ENCODE data around the gene NOP10. TPM values are rescaled to one million over a fixed set of nuclear protein-coding genes. Genes with fewer than 3 reads are reported as not detected.

Gene NOP10
- total RNA-seq, 1 donor from 2014 or later, result 191 TPM

DNA sequence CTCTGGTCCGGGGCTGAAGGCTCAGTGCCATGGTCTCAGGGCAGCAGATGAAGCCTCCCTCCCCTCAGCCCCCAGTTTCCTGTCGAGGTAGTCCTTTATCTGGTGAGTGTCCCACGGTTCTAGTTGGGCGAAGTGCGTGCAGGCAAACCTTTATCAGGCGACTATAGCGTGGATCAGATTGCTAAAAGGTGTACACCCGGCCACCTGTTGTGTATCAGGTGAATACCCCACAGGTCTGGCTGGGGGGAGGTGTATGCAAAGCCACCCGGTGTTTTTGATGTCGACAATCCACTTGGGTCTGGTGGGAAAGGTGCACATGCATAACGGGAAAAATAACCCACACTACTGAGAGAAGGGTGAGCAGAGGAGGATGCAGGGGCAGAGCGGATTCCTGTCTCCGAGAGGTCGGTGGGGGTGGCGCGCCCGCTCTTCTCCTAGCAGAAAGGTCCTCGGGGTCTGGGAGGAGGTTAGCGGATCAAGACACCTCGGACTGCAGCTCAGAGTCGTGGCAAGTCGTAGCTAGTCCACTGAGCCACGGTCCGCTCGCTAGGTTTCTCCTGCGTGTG is 5.9 kb downstream of the NOP10 start:
- Mint-ChIP-seq H3K36me3 (ENCODE audit: low read depth, unreplicated experiment) (peaks cover 14% of the 10 kb centered on the region), H3K9me3 (ENCODE audit: unreplicated experiment) (no peaks in the 10 kb centered on the region), H3K27me3 (ENCODE audit: unreplicated experiment) (peaks cover 5% of the 10 kb centered on the region), H3K4me1 (ENCODE audit: unreplicated experiment) (peaks cover 16% of the 10 kb centered on the region), H3K27ac (ENCODE audit: unreplicated experiment) (peak overlapping the region; percentile 70), H3K4me3 (ENCODE audit: unreplicated experiment) (peak overlapping the region; percentile 96)
- peak; percentile 24 for DNase-seq (ENCODE audit: low spot score)
- TF ChIP-seq, protein P1, sequence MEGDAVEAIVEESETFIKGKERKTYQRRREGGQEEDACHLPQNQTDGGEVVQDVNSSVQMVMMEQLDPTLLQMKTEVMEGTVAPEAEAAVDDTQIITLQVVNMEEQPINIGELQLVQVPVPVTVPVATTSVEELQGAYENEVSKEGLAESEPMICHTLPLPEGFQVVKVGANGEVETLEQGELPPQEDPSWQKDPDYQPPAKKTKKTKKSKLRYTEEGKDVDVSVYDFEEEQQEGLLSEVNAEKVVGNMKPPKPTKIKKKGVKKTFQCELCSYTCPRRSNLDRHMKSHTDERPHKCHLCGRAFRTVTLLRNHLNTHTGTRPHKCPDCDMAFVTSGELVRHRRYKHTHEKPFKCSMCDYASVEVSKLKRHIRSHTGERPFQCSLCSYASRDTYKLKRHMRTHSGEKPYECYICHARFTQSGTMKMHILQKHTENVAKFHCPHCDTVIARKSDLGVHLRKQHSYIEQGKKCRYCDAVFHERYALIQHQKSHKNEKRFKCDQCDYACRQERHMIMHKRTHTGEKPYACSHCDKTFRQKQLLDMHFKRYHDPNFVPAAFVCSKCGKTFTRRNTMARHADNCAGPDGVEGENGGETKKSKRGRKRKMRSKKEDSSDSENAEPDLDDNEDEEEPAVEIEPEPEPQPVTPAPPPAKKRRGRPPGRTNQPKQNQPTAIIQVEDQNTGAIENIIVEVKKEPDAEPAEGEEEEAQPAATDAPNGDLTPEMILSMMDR (IDR thresholded peaks at IDR 0.05; ENCODE audit: unreplicated experiment), result no peak

DNA sequence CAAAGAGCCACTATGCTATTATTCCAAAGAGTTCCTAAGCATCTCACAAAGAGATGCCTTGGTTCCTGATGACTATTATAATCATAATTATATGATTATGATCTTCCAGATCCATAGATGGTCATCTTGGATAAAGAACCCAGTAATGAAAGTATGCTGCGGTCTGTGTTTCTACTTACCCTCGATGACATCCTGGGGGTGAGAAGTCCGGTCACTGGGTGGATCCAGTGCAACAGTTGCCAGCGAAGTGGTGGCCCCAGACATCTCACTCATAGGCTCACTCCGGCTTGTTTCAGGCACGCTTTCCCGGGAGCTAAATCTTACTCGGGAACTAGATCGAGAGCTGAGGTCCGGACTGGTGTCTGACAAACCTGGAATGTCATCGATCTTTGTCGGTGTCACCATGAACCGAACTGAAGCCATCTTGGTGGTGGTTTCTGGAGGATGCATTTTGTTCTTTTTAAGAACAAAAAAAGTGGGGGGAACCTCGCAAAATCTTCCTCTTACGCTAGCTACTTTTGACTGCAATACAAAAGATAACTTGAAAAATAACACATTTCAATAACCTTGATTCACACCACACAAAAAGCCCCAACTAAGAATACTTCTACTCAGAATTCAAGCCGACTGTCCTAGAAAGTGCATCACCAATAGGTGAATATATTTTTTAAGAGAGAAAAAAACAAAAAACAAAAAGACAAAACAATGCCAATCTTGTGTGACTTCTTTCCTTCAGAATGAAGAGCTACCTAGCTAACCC is 6.5 kb downstream of the NOP10 start:
- H3K36me3 Mint-ChIP-seq (ENCODE audit: low read depth, unreplicated experiment), result peaks cover 7% of the 10 kb centered on the region
- H3K27me3 Mint-ChIP-seq (ENCODE audit: unreplicated experiment), result peaks cover 1% of the 10 kb centered on the region

DNA sequence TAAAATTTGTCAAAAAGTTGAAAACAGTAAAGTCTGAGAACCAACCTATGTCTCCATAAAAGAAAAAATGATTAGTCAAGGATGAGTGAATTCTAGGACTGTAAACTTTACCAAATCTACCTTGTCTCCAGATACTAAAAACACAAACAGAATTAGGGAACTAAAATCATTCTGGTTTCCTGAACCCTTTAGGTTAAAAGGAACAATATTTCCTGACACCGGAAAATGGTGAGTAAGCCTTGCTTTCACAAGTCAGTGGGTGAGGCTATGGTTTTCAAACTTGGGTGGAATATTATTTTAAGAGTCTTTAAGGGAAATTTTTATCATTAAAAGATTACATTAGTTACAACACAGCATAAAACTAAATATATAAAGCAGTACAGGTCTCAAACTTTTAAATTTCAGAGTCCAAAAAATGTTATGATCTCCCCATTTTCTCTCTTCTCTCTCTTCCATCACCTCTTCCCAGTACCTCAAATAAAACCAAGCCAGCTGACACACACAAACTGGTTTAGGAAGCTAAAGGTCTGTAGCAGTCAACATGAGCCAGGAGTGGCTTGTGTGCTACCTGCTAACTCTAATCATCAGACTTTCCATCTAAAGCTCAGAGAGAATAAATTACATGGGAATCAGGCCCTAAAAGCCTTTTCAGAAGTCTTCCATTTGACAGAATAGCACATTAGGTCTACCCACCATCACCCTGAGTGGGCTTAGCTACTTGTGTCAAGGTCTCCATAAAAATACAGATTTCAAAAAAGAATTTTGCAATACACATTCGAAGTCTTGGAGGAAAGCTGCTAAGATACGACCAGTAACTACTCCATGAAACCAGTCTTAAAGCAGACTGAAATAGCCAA is 7.5 kb downstream of the NOP10 start:
- Mint-ChIP-seq H3K9me3 (ENCODE audit: unreplicated experiment) (no peaks in the 10 kb centered on the region), H3K27ac (ENCODE audit: unreplicated experiment) (no peak overlapping the region), H3K27me3 (ENCODE audit: unreplicated experiment) (peaks cover 1% of the 10 kb centered on the region), H3K36me3 (ENCODE audit: low read depth, unreplicated experiment) (peaks cover 4% of the 10 kb centered on the region), H3K4me1 (ENCODE audit: unreplicated experiment) (peaks cover 7% of the 10 kb centered on the region), H3K4me3 (ENCODE audit: unreplicated experiment) (no peak overlapping the region)
- DNase-seq (ENCODE audit: low spot score), result no peak
- TF ChIP-seq, protein P1 (IDR thresholded peaks at IDR 0.05; ENCODE audit: unreplicated experiment), result no peak

More for the DNA sequence above, 6.5 kb downstream of the NOP10 start:
- Mint-ChIP-seq H3K27ac (ENCODE audit: unreplicated experiment) (peak overlapping the region; percentile 70), H3K9me3 (ENCODE audit: unreplicated experiment) (no peaks in the 10 kb centered on the region), H3K4me3 (ENCODE audit: unreplicated experiment) (peak overlapping the region; percentile 96), H3K4me1 (ENCODE audit: unreplicated experiment) (peaks cover 10% of the 10 kb centered on the region)
- TF ChIP-seq, protein P1 (IDR thresholded peaks at IDR 0.05; ENCODE audit: unreplicated experiment), result no peak
- no peak for DNase-seq (ENCODE audit: low spot score)

DNA sequence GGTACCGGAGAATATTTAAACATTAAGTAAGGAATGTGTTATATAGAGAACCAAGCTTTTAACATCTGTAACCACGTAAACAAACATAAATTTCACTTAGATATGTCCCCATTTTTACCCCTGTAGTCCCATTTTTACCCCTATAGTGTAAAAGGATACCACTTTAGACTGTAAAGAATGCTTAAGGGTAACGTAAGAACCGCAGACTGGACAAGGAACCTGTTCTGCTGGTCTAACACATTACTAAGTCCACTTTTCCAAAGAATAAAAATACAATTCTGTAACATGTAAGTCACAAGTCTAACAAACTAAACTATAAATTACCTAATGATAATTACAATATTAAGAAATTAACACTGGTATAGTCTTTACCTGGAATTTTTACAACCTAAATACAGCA is 8.3 kb downstream of the NOP10 start:
- Mint-ChIP-seq H3K27me3 (ENCODE audit: unreplicated experiment) (peaks cover 1% of the 10 kb centered on the region), H3K4me3 (ENCODE audit: unreplicated experiment) (no peak overlapping the region), H3K36me3 (ENCODE audit: low read depth, unreplicated experiment) (no peaks in the 10 kb centered on the region), H3K27ac (ENCODE audit: unreplicated experiment) (no peak overlapping the region), H3K9me3 (ENCODE audit: unreplicated experiment) (no peaks in the 10 kb centered on the region), H3K4me1 (ENCODE audit: unreplicated experiment) (peaks cover 7% of the 10 kb centered on the region)
- TF ChIP-seq, protein P1 (IDR thresholded peaks at IDR 0.05; ENCODE audit: unreplicated experiment), result no peak
- no peak for DNase-seq (ENCODE audit: low spot score)
